ENCODE data around the gene H6PD.

H6PD gene

DNA sequence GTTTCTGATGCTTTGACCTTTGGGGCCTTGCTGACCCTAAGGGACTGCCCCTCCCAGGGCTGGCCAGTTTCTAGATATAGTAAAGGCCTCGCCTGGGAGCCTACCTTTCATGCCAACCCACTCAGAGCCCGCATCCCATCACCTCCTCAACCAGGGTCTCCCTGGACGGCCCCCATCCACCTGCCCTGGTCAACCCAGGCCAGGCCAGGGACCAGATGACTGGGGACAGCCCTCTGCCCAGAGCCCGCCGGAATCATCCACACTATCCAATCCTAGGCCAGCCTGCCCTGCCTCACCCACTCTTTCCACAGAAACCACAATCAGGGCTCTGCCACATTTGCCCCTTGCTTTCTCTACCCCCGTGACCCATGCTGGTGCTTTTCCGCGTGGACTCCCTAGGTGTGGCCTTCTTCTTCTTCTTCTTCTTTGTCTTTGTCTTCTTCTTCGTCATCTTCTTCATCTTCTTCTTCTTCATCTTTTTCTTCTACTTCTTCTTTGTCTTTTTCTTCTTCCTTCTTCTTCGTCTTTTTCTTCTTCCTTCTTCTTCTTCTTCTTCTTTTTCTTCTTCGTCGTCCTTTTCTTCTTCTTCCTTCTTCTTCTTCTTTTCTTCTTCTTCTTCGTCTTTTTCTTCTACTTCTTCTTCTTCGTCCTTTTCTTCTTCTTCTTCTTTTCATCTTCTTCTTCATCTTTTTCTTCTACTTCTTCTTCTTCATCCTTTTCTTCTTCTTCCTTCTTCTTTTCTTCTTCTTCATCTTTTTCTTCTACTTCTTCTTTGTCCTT is 11.5 kb upstream of the H6PD start:
- Histone ChIP-seq H3K27ac (no peak overlapping the region), H3K9me3 (no peaks in the 10 kb centered on the region), H3K4me1 (no peaks in the 10 kb centered on the region), H3K4me3 (no peak overlapping the region), H3K36me3 (no peaks in the 10 kb centered on the region), H3K27me3 (peaks cover 0 to 4% of the 10 kb centered on the region in 2 donors)
- TF ChIP-seq, protein P1, sequence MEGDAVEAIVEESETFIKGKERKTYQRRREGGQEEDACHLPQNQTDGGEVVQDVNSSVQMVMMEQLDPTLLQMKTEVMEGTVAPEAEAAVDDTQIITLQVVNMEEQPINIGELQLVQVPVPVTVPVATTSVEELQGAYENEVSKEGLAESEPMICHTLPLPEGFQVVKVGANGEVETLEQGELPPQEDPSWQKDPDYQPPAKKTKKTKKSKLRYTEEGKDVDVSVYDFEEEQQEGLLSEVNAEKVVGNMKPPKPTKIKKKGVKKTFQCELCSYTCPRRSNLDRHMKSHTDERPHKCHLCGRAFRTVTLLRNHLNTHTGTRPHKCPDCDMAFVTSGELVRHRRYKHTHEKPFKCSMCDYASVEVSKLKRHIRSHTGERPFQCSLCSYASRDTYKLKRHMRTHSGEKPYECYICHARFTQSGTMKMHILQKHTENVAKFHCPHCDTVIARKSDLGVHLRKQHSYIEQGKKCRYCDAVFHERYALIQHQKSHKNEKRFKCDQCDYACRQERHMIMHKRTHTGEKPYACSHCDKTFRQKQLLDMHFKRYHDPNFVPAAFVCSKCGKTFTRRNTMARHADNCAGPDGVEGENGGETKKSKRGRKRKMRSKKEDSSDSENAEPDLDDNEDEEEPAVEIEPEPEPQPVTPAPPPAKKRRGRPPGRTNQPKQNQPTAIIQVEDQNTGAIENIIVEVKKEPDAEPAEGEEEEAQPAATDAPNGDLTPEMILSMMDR (IDR thresholded peaks at IDR 0.05): no peak
- DNase-seq: peak in 1 of 2 donors; percentile 51
- intact Hi-C loops (cut with DNase I; ENCODE audit: low total_unique reads): no loop called here

DNA sequence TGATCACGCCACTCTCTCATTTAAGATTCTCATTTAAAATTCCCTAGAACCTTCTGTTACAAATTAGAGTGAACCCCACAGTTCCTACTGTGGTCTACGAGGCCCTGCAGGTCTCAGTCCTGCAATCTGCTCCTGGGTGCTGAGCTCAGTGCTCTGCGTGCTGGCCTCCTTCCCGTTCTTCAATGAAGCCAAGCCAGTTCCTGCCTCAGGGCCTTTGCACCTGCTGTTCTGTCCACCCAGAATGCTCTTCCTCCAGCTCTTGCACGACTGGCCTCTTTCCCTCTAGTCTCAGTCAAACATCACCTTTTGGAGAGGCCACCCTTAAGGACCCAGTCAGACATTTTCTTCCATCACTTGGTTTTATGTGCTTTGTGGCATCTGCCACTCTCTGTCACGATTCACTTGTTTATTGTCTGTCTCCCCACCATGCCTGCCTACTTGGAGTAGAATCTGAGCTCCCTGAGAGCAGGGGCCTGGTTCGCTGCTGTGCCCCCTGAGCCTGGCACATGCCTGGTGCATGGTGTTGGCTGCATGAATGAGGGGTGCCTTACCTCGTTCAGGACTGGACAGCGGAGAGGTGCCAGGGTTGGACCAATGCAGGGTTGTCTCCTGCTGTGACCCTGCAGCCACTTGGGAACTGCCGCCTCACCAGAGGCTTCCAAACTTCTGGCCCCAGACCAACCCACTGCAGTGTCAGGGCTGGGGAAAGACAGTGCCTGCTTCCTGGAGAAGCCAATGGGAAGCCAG is 9.7 kb upstream of the H6PD start:
- H3K9me3 ChIP-seq: no peaks in the 10 kb centered on the region
- peaks cover 0 to 4% of the 10 kb centered on the region in 2 donors for H3K27me3 ChIP-seq
- H3K4me3 ChIP-seq: no peak overlapping the region
- H3K27ac ChIP-seq: no peak overlapping the region
- DNase-seq: no peak
- H3K36me3 ChIP-seq: no peaks in the 10 kb centered on the region
- no peaks in the 10 kb centered on the region for H3K4me1 ChIP-seq
- TF ChIP-seq, protein P1 (IDR thresholded peaks at IDR 0.05): no peak
- intact Hi-C loops (cut with DNase I; ENCODE audit: low total_unique reads): no loop called here

DNA sequence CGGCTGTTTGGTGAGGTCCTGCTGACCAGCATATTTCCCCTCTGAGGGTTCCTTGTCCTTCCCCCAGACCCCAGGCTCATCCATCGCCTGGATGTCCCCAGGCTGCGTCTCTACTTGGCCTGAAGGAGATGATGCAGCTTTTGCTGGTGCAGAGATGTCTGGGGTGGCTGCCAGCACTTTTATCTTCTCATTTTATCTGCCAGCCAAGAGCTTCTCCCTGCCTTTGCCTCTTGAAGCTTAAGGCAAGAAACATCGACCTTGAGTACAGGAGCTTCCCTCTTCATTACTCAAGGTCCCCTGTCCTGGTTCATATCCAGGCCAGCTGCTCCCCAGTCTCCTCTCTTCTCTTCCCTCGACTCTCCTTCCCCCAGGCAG is 9.2 kb upstream of the H6PD start:
- no peak for DNase-seq
- Histone ChIP-seq H3K9me3 (no peaks in the 10 kb centered on the region), H3K36me3 (no peaks in the 10 kb centered on the region), H3K27me3 (peaks cover 0 to 4% of the 10 kb centered on the region in 2 donors), H3K4me3 (no peak overlapping the region), H3K27ac (no peak overlapping the region), H3K4me1 (no peaks in the 10 kb centered on the region)
- intact Hi-C loops (cut with DNase I; ENCODE audit: low total_unique reads): no loop called here
- TF ChIP-seq, protein P1 (IDR thresholded peaks at IDR 0.05): no peak

DNA sequence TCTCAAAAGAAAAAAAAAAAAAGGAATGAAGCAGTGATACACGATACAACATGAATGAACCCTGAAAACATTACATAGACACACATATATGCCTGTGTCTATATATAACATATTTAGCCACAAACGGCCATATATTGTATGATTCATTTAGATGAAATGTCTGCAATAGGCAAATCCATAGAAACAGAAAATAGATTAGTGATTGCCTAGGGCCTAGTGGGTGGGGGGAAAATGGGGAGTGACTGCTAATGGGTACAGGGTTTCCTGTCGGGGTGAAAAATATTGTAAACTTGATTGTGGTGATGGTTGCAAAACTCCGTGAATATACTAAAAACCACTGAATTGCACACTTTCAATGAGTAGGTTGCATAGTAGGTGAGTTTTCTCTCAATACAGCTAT is 6.0 kb upstream of the H6PD start:
- H3K27ac ChIP-seq: no peak overlapping the region
- intact Hi-C loops (cut with DNase I; ENCODE audit: low total_unique reads): no loop called here
- H3K27me3 ChIP-seq: peaks cover 0 to 4% of the 10 kb centered on the region in 2 donors
- H3K4me3 ChIP-seq: no peak overlapping the region
- no peaks in the 10 kb centered on the region for H3K36me3 ChIP-seq
- H3K9me3 ChIP-seq: no peaks in the 10 kb centered on the region
- no peak for DNase-seq
- TF ChIP-seq, protein P1 (IDR thresholded peaks at IDR 0.05): no peak
- H3K4me1 ChIP-seq: peaks cover 0 to 22% (median 12%) of the 10 kb centered on the region in 4 donors

DNA sequence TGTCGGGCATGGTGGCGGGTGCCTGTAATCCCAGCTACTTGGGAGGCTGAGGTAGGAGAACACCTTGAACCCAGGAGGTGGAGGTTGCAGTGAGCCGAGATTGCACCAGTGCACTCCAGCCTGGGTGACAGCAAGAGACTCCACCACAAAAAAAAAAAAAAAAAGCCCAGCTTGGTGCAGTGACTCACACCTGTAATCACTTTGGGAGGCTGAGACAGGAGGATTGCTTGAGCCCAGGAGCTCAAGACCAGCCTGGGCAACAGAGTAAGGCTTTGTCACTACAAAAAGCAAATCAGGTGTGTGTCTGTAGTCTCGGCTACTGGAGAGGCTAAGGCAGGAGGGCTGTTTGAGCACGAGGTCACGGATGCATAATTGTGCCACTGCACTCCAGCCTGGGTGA is 5.0 kb upstream of the H6PD start:
- Histone ChIP-seq H3K36me3 (no peaks in the 10 kb centered on the region), H3K9me3 (no peaks in the 10 kb centered on the region), H3K27ac (no peak overlapping the region), H3K4me3 (no peak overlapping the region), H3K27me3 (peaks cover 0 to 4% of the 10 kb centered on the region in 2 donors), H3K4me1 (peaks cover 0 to 29% (median 18%) of the 10 kb centered on the region in 4 donors)
- TF ChIP-seq, protein P1 (IDR thresholded peaks at IDR 0.05): no peak
- DNase-seq: no peak
- intact Hi-C loops (cut with DNase I; ENCODE audit: low total_unique reads): no loop called here

All from tibial artery (tissue), 4 donors.